HFF-Myc (cell line): ENCODE results near the gene PLXNC1.

Source experiments
- DNase-seq: peaks from one replicate; pipeline ENCODE4 v3.0.0-alpha.2; 2011; ENCODE audit warnings: low read depth; ENCODE audit errors: extremely low read depth
- H3K4me3 ChIP-seq: replicated peaks from 2 replicates; pipeline ENCODE4 v1.5.1; 2011; ENCODE audit warnings: low read depth, mild to moderate bottlenecking, control low read depth, low read length
- CTCF ChIP-seq: IDR thresholded peaks from 2 replicates; pipeline ENCODE4 v1.5.1; 2012; ENCODE audit warnings: mild to moderate bottlenecking, low read depth, low read length, control low read depth; ENCODE audit errors: missing control alignments

PLXNC1 gene

DNA sequence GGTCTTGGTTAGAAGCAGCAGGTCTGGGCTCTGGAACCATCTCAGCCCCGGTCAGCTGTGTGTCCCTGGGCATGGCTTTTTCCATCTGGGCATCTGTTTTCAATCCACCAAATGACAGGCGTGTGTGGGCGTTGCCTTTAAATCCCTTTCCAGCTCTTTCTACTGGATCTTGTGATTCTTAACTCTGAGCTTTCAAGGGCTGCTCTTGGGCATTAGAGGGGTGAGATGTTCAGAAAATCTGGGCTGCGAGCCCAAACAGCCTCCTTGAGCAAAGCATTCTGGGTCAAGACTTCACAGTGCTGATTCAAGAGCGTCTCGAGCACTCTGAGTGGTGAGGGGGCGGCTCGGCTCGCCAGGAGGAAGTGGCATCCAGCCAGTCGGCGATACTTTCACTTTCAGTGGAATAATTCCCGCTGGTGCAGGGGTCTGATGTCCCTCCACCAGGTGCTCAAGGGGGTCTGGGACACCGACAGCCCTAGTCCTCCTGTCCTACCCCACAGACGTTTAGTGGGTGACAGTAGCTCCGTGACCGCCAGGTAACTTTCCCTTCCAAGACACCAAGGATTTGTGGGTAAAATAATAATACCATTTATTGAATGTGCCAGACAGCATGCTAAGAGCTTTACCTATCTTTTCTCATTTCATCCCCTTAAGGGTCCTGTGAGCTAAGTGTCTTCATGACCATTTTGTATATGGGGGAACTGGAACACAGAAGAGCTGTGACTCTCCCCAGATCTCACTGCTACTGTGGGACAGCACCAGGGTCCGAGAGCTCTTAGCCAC is 114.0 kb downstream of the PLXNC1 start:
- H3K4me3 ChIP-seq: peak overlapping the region; percentile 43
- peak; percentile 95 for DNase-seq
- no peak for TF ChIP-seq CTCF

DNA sequence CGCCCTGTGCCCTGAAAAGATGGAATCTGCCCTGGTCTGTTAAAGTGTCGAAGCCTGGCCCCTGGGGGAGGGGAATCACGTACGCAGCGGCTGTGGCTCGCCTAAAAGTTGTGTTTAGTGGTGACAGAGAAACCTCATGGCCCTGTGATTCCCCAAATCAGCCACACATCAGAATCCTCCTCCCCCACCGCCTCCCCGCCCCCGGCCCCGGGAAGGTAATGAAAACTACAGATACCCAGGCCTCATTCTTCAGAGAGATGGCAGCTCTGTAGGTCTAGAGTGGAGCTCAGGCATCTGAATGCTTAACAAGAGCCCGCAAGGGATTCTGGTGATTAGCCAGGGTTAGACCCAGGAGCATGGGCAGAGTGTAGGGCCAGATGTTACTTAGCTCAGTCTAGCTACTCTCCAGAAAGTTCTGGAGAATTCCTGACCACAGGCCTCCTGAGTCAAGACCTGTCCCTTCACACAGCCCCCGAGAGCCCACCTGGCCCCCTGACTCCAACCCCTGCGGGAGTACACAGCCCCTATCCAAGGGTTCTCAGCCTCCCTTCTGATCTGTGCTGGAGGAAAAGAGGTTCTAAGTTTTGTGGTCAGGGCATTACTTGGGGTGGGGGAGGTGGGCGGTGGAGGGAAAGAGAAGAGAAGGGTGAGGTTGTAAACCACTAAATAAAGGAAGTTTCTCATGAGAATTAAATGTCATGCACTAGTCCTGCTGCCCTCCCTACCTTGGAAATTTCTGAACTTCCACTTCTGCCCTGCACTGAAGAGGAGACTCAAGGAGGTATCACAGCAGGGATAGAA is 114.8 kb downstream of the PLXNC1 start:
- no peak for TF ChIP-seq CTCF
- H3K4me3 ChIP-seq: peak overlapping the region; percentile 43
- no peak for DNase-seq

GRCh38 chr12:94263905-94264561 is 115.7 kb downstream of the PLXNC1 start:
- TF ChIP-seq CTCF: no peak
- no peak overlapping the region for H3K4me3 ChIP-seq
- DNase-seq: peak; percentile 45

- no peak overlapping the region for H3K4me3 ChIP-seq
- no peak for DNase-seq
- TF ChIP-seq CTCF: no peak
Observed at GRCh38 chr12:94264736-94265485, 116.5 kb downstream of the PLXNC1 start.

DNA sequence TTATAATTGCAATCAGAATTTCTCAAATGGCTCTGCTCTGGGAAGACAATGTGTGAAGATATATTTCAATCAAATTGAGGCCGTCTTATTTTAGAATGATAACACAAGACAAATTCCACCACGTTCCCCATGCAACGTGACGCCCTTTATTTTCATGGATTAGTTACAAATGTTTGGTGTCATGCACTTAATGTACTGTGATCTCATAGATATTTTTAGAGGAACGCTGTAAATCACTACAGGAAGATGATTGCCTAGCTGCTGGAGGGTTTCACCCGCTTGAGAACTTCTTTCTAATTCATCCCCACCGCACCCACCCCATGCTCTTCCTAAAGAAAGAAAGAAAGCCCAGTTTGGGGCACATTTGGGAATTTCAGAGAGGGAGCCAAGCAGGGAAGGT is 117.2 kb downstream of the PLXNC1 start:
- DNase-seq: no peak
- H3K4me3 ChIP-seq: no peak overlapping the region
- no peak for TF ChIP-seq CTCF

DNA sequence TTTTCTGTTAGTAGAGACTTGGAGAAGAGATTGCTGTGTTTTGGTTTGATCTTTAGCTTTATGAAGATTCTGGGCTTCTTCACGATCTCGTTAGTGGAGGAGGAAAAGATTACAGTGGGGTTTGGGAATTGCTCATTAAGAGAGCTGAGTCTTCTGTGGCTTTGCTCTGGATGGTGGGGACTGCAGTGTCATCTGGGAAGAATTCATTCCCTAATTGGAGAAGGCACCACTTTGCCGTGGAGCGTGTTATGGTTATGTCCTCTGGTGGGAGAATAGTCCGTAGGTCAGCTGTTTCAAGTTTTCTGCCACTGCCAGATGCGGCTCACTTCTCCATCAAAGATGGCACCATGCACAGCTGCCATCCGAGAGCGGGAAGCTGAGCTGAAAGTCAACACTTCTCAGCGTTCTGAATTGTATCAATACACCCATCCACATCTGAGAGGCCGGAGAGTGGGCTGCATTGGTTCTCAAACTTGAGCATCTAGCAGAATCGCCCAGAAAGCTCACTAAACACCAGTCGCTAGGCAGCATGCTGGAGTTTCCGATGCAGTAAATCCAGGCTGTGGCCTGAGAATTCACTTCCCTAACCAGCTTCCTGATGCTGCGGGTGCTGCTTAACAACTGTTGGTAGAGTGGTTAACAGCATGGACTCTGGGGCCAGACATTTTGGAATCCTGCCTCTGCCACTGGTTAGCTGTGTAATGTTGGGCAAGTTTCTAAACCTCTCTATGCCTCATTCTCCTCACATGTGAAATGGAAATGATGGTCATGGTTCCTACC is 117.8 kb downstream of the PLXNC1 start:
- DNase-seq: no peak
- TF ChIP-seq CTCF: no peak
- H3K4me3 ChIP-seq: no peak overlapping the region
